Renal pelvis (tissue), 12 donors: ENCODE results near the gene FBXL16. TPM values are rescaled to one million over a fixed set of nuclear protein-coding genes. Genes with fewer than 3 reads are reported as not detected.
"Not testable (repeated sequence)": the region's sequence is repeated elsewhere in the genome, so short reads cannot be mapped to it uniquely, and the experiment has no call there.

Experiments used
- DNase-seq: peaks from one replicate; pipeline ENCODE4 v3.0.0-alpha.2; 2013
- long read RNA-seq, 16 experiments: transcript quantifications; one replicate each; lab custom pipeline, GENCODE V29; 2026
- polyA plus RNA-seq, 3 donors: library from polyadenylated mRNA; unstranded; fragments of 120-200 nt; gene quantifications; one replicate each; pipeline ENCODE4 v1.2.1, GENCODE V29; 2013; ENCODE audit not compliant: insufficient read length in 3 of 3

Gene FBXL16, protein sequence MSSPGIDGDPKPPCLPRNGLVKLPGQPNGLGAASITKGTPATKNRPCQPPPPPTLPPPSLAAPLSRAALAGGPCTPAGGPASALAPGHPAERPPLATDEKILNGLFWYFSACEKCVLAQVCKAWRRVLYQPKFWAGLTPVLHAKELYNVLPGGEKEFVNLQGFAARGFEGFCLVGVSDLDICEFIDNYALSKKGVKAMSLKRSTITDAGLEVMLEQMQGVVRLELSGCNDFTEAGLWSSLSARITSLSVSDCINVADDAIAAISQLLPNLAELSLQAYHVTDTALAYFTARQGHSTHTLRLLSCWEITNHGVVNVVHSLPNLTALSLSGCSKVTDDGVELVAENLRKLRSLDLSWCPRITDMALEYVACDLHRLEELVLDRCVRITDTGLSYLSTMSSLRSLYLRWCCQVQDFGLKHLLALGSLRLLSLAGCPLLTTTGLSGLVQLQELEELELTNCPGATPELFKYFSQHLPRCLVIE
- polyA plus RNA-seq: 1 to 10 TPM; 1.1 to 2.8 (median 1.9) TPM
- long read RNA-seq, donor 1: 0 reads
- long read RNA-seq, donor 2: 0 reads
- long read RNA-seq, donor 3, partial matches to known transcripts: 0 of 1 reads
- long read RNA-seq, donor 3, other reads (novel, unspliced or antisense): 0 of 1 reads
- long read RNA-seq, donor 4, partial matches to known transcripts: 0 of 1 reads
- long read RNA-seq, donor 4, other reads (novel, unspliced or antisense): 0 of 1 reads
- long read RNA-seq, donor 5: 0 reads
- long read RNA-seq, donor 6: 0 reads
- long read RNA-seq, donor 7, partial matches to known transcripts: 0 of 1 reads
- long read RNA-seq, donor 7, other reads (novel, unspliced or antisense): 0 of 1 reads
- long read RNA-seq, donor 8: 0 reads
- long read RNA-seq, donor 9, partial matches to known transcripts: 0 of 2 reads
- long read RNA-seq, donor 9, other reads (novel, unspliced or antisense): 0 of 2 reads
- long read RNA-seq, donor 10: 0 reads
- long read RNA-seq, donor 11: 0 reads
- long read RNA-seq, donor 12, partial matches to known transcripts: 5 of 70 reads
- long read RNA-seq, donor 12, other reads (novel, unspliced or antisense): 65 of 70 reads
- long read RNA-seq, donor 13: 0 reads
- long read RNA-seq, donor 14: 0 reads
- long read RNA-seq, donor 15: 0 reads
- long read RNA-seq, donor 16: 0 reads

DNA sequence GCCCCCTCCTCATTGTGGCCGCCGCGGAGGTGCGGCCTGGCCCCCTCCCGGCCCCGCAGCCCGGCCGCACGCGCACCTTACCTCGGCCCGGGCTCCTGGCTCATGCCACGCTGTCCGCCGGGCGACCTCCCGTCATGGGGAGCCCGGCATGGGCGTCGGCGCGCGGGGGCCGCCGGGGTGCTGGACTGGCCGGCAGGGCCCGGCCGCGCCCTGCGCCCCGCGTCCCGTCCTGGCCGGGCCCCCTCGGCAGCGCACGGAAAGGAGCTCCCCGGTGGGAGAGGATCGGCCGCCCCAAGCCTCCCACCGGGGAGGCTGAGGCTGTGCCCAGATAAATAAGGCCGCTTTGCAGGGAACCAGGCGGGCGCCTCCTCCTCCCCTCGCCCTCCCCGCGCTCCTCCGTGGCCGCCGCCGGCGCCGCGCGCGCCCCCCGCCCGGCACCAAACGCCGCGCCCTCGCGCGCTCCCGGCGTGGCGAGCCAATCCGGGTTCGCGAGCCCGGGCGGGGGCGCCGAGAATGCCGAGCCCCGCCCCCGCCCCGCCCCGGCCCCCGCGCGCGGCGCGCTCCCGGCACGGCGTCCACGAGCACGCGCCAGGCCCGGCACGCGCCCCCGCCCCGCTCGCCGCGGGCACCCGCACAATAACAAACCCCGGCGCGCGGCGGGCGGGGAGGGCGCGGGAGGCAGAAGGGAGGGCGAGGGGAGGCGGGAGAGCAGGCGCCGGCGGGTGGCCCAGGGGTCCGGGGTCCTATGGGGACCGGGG is at the start of gene FBXL16:
Gene FBXL16 (minus strand): TSS at position 371 of the 758 bp plus-strand sequence. CDS start 8,396 bp downstream, outside the sequence.
- no peak for DNase-seq

DNA sequence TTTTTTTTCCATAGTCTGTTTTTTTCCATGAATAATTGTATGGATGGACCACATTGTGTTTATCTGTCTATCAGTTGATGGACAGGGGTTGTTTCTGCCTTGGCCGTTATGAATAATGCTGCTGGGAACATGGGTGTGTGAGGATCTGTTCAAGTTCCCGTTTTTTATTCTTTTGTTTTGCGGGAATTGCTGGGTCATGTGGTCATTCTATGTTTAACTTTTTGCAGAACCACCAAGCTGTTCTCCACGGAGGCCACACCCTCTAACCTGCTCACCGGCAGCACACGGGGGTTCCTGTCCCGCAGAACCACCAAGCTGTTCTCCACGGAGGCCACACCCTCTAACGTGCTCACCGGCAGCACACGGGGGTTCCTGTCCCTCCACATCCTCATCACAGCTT is 49.1 kb upstream of the FBXL16 start:
- DNase-seq: no peak

DNA sequence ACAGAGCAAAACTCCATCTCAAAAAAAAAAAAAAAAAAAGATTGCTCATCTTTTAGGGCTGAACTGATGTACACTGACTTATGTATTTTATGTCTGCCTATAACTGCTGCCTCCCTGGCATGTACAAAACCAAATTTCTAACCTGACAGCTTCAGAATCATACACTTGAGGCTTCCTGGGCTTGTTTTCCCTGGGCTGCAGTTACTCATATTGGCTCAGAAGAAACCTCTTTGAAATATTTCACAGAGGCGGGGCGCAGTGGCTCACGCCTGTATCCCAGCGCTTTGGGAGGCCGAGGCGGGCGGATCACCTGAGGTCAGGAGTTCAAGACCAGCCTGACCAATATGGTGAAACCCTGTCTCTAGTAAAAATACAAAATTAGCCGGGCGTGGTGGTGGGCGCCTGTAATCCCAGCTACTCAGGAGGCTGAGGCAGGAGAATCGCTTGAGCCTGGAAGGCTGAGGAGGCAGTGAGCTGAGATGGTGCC is 48.6 kb upstream of the FBXL16 start:
- DNase-seq: not testable (repeated sequence)

DNA sequence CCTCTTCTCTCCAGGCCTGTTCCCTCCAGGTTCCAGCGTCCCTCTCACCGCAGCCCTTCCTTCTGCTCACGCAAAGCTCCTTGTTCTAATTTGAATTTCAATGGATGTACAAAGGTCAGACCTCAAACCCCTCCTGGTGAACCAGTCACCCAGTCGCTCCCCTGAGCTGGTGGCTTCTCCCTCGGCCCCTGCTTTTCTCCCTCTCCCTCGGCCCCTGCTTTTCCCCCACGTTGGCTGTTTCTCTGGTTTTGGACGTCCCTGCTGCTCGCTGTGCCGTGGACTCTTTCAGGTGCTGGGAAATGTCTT is 46.4 kb upstream of the FBXL16 start:
- no peak for DNase-seq

DNA sequence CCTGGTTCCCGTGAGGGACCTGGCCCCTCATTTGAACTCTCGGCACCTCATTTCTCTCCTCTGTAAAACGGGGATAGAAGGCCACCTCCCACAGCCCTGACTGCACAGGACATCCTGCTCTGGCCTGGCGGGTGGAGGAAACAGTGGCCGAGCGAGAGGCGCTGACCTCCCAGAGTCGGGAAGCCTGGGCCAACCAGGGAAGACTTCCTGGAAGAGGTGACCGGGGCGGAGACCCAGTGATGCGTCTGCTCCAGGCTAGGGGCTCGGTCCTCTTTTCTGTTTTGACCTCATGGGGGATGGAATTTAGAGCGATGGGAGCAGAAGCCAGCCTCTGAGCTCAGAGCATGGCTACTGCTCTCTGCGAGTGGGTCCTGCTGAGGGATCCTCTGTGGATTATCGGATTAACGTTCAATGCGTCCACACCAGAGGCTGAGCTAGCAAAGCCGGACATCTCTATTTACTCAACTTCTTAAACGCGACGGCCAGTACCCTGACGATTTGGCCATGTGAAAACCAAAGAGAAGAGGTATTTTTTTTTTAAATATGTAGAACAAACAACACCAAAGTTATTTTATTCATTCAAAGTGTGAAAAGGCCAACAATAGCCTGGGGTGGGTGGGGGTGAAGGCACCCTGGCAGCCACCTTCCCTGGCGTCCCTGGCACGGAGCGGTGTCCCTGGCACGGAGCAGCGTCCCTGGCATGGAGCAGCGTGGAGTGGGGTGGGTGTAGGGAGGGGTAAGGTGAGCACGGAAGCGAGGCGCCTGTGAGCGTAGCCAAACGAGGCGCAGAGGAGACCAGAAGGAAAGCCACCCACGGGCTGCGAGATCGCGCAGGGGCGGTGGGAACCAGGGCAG is 45.8 kb upstream of the FBXL16 start:
- no peak for DNase-seq

DNA sequence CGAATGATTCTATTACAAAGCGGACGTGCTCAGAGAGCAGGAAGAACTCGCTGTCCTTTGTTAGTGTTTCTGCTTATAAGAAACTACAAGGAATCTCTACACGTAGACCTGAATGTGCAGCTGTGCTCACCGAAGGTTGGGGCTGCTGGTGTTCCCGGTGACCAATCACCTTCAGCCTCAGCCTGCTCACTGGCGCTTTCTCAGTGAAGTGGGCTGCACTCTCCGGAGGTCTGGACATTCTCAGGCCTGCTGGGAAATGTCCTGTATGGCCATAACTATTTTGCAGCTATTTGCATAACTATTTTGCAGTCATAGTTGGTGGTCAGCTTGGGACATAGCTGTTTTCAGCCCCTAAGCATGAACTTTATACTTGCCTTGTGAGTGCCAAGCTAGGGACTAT is 44.9 kb upstream of the FBXL16 start:
- no peak for DNase-seq

DNA sequence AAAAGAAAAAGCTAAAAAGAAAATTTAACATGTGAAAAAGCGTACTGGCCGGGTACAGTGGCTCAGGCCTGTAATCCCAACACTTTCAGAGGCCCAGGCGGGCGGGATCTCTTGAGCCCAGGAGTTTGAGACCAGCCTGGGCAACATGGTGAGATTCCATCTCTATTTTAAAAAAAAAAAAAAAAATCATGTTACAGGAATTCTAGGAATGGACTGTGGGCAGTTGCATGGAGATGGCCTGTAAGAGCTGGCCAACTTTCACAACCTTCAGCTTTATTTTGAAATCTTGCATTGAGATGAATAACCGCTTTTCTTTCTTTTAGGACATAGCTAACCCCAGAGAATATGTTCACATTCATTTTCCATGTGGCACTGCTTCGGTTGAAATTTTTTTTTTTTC is 43.4 kb upstream of the FBXL16 start:
- DNase-seq: no peak

DNA sequence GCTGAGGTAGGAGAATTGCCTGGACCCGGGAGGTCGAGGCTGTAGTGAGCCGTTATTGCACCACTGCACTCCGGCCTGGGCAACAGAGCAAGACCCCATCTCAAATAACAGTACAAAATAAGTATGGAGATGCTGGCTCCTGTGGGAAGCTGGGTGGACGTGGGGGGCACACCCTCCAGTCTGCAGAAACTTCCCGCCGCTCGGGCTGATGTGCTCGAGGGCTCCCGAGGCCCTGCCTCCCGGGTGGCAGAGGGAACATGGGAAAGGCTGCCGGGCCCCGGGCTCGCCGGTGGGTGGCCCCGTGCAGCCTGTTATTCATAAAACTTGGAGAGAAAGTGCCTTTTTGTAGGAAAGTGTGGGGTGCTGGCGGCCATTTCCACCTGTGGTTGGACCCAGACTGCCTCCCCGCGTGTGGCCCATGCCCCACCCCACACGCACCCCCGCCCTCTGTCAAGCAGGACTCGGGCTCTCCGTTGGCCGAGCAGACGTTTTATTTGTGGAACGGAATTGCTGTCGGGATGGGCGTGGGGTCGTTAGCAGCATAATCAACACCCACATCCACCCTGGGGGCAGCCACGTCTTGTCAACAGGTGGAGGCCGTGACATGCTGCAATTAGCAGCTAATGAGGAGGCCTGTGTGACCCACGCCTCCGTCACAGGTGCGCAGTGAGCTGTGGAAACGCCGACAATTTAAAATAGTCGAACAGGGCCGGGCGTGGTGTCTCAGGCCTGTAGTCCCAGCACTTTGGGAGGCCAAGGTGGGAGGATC is 42.6 kb upstream of the FBXL16 start:
- DNase-seq: no peak

DNA sequence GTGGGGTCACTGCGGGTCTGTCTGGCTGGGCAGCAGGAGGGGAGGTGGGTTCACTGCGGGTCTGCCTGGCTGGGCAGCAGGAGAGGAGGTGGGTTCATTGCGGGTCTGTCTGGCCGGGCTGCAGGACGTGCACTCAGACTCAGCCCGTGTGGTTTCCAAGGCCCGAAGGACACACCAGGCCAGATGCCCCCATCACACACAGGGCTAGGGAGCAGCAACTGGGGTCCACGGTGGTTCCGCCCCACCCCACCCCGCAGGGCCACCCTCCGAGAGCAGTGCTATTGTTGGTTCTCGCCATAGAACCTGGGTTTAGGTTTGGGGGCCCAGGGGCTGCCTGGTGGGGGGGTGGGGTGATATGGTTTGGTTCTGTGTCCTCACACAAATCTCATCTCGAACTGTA is 41.0 kb upstream of the FBXL16 start:
- no peak for DNase-seq

DNA sequence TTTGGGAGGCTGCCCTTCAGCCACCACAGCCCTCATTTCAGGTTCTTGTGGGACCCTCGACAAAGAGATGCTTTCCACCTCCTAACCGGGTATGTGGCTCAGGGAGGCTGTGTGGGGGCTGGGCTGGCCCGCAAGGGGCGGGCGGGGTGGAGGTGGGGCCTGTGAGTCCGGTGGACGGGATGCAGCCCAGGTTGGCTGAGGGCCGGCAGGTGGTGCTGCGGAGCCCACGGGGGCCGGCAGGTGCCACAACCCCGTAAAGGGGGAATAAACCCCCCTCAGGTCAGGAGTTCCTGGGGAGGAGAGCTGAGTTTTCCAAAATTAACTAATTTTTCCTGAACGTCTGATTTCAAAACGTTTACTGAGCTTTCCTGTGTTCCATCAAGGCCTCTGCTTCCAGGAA is 40.1 kb upstream of the FBXL16 start:
- no peak for DNase-seq

DNA sequence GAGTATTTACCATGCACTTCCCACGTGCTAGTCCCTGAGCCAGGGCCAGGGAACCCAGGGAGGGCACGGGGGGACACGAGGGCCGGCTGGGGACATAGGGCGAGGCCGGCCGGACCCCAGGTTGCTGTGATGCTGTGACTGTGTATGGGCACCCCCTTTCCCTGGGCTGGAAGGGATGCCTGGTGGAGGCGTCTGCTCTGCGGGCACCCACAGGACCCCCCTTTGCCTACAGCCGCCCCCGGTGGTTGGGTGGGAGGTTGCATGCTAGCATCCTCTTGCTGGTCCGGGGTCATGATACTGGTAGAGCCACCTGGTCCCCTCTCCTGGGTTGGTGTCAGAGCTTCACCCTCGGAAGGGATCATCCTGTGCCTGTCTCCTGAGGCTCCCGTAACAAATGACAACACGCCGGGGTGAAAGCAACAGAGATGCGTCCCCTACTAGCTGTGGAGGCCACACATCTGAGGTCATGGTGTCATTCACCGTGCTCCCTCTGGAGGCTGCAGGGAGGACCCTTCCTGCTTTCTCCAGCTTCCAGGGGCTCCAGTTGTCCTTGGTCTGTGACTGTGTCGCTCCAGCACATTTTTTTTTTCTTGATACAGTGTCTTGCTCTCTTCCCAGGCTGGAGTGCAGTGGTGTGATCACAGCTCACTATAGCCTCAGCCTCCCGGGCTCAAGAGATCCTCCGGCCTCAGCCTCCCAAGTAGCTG is 38.3 kb upstream of the FBXL16 start:
- DNase-seq: no peak

DNA sequence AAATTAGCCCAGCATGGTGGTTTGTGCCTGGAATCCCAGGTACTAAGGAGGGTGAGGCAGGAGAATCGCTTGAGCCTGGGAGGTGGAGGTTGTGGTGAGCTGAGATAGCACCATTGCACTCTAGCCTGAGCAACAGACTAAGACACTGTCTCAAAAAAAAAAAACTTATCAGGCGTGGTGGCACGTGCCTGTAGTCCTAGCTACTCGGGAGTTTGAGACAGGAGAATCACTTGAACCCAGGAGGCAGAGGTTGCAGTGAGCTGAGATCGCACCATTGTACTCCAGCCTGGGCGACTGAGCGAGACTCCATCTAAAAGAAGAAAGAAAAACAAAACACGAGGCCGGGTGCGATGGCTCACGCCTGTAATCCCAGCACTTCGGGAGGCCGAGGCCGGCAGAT is 37.3 kb upstream of the FBXL16 start:
- not testable (repeated sequence) for DNase-seq

DNA sequence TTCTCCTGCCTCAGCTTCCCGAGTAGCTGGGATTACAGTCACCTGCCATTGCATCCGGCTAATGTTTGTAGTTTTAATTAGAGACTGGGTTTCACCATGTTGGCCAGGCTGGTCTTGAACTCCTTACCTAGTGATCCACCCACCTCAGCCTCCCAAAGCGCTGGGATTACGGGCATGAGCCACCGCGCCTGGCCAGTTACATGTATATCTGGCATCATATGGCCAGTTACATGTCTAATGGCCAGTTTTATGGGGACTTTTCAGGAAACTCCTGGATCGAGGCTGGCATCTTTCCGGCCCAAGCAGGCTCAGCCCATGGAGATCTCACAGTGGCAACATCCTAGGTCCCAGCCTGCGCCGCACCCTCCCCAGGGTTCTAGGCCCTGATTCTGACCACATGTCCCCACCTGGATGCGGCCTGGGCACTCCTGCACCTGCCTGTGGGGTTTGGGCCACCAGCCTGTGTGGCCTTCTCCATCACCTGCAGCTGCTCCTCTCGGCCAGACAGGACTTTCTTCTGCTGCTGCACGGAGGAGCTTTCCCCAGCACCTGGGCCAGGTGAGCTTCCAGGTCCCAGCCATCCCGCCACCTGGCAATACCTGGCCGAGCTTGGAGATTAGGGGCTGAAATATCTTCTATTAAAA is 36.5 kb upstream of the FBXL16 start:
- DNase-seq: no peak

DNA sequence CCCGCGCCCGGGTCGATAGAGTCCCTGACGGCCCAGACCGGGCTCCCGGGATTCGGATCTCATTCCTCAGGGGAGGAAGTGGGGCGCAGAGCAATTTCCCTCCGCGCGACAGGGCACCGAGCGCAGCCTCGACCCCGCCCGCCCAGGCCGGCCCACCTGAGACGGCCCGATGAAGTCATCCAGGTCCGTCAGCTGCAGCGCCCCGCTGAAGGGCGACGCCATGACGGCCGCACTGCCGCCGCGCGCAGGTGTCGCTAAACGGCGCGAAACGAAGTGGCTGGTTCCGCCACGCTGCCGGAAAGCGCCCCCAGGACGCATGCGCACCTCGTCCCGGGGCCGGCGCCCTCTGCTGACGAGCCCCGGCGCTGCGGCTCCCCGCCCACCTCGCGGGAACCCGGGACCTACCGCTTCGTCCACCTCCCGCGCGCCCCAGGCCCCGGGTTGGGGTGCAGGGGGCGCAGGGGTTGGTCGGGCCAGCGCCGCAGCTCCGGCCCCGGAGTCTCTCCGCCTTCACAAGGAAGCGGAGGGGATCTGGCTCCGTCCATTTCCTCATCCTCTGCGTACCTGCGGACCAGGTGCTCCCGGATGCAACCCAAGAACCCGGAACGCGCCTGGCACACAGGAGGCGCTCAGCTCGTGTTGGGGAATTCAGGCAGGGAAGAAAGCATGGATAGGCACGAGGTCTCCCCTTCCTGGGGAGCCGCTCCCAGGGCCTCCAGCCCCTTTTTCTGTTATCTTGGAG is 35.3 kb upstream of the FBXL16 start, which contains the start of gene CIAO3:
Gene CIAO3 (minus strand): TSS at position 234 of the 742 bp plus-strand sequence. CDS start 12 bp downstream, at position 222.
- peak; percentile 87 for DNase-seq

DNA sequence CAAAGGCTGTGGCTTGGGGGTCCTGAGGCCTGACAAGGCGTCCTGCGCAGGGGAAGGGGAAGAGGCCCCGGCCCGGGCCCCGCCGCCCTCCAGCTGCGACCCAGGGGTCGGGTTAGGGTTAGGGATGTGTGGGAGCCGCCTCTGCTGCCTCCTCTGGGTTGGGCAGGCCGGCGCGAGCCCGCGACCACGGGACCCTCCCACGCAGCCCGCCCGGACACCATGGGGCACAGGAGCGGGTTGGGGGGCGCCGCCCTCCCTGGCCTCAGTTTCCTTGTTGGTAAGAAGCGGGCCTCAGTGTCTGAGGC is 34.8 kb upstream of the FBXL16 start:
- DNase-seq: no peak

DNA sequence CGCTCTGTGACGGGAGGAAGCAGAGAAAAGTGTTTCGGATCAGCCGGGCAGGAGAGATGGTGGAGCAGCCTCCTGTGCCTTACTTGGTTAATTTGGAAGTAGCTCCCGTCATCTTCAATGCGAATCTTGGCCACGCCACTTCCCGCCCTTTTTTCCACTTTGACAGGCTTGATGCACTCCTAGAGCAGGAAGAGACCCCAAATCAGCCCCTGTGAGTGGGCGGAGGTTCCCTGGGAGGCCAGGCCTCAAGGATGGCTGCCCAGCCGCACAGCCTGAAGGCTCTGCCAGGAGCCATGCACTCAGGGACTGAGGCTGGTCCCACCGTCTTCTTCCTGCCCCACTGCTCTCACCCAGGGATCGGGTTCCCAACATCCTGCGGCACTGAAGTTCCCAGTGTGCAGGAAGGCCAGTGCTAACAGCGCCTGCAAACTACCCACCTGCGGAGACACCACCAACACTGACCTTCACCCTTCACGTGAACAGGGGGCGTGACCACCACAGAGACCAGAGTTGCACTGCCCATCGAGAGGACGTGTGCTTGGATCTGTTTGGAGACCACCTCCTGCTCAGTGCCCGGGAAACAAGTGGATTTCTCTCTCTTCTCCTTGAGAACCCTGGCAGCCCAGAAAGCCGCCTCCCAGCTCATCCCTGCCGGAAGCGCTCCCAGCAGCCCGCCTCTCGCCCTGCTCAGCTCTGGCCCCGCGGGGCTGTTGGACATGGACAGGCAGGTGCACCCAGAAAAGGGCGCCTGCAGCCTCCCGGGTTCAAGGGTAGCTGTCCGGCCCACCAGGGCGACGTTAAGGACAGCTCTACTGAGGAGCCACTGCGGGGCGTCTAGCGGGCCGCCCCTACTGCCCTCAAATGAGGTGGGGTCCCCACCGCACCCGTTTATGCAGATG is 34.2 kb upstream of the FBXL16 start:
- DNase-seq: no peak

DNA sequence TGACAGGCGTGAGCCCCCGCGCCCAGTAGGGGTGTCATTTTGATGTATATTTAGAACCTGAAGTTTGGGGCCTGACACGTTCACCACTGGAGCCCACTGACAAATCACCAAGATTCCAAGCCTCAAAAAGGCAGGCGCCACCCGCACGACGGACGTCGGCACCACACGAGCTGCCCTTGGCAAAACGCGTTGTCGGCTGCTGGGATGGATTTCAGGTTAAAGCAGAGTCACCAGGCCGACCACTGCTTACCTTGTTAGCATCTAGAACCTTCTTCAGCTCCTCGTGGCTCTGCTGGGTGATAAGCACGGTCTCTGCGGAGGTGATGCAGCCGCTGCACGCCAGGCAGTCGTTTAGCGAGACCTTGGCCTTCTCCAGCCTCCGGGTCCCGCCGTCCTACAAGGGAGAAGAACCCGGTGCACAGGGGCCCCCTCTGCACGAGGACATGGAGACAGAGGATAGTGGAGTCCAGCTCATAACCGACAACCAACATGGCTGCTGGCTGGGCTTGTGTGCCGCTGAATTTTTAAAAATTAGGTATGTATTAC is 31.4 kb upstream of the FBXL16 start:
- DNase-seq: no peak
